Breast epithelium (tissue), 4 donors: Measurements from ENCODE around the gene TSKS. TPM values are rescaled to one million over a fixed set of nuclear protein-coding genes. Genes with fewer than 3 reads are reported as not detected.

Experiments used
- DNase-seq, 2 donors: peaks; one replicate each; pipeline ENCODE4 v3.0.0-alpha.2; 2019; ENCODE audit warnings: low spot score in 2 of 2
- H3K27ac ChIP-seq, 2 donors: fragments of 200-600 bp; sonication (generic) in 1 of 2; one replicate each; pipeline ENCODE4 v1.5.1; 2016 to 2019; ENCODE audit warnings: mild to moderate bottlenecking in 1 of 2
- H3K27me3 ChIP-seq, 2 donors: fragments of 200-600 bp; sonication (generic) in 1 of 2; one replicate each; pipeline versions ENCODE4 v1.5.1 to v1.6.0; 2017 to 2019; ENCODE audit warnings: control low read depth in 1 of 2, mild to moderate bottlenecking in 1 of 2
- H3K36me3 ChIP-seq: fragments of 200-600 bp; one replicate; pipeline ENCODE4 v1.5.1; 2019
- H3K4me1 ChIP-seq, 2 donors: fragments of 200-600 bp; sonication (generic); one replicate each; pipeline ENCODE4 v1.5.1; 2016 to 2019; ENCODE audit warnings: control low read depth in 1 of 2
- H3K4me3 ChIP-seq, 3 donors: fragments of 200-600 bp; sonication (generic); 1 replicate in 2 of 3; 2 replicates in 1 of 3; pipeline ENCODE4 v1.5.1; 2016 to 2019; ENCODE audit warnings: mild to moderate bottlenecking in 3 of 3, moderate library complexity in 2 of 3
- H3K9me3 ChIP-seq, 2 donors: fragments of 200-600 bp; sonication (generic) in 1 of 2; one replicate each; pipeline ENCODE4 v1.5.1; 2016 to 2019; ENCODE audit warnings: control low read depth in 1 of 2
- POLR2A ChIP-seq: fragments of 450-650 bp; IDR thresholded peaks from one replicate; pipeline ENCODE4 v1.6.1; 2016; ENCODE audit warnings: antibody characterized with exemption, mild to moderate bottlenecking, moderate library complexity
- POLR2AphosphoS5 ChIP-seq, 3 donors: sonication (generic); formaldehyde crosslinking; IDR thresholded peaks; one replicate each; pipeline ENCODE4 v1.6.1; 2017; ENCODE audit warnings: antibody characterized with exemption in 3 of 3
- intact Hi-C: fragments of 100-400 bp; cut with DNase I; formaldehyde crosslinking; loops from one replicate; pipeline ENCODE4 v1.15.1; 2023; ENCODE audit warnings: low total_unique reads
- total RNA-seq, 3 donors: library from RNA; depleted of rRNA; stranded (reverse); fragments of >200 nt; gene quantifications; one replicate each; pipeline ENCODE4 v1.1.0, GENCODE V29; 2016
- TF ChIP-seq, protein P1 (sequence below), 3 donors: fragments of 450-650 bp; IDR thresholded peaks; one replicate each; pipeline ENCODE4 v1.5.1; 2016 to 2017; ENCODE audit warnings: antibody characterized with exemption in 3 of 3, mild to moderate bottlenecking in 3 of 3, moderate library complexity in 3 of 3

Gene TSKS
- total RNA-seq, 3 donors from 2014 or later: 0.33 to 0.96 TPM; not detected in 1

DNA sequence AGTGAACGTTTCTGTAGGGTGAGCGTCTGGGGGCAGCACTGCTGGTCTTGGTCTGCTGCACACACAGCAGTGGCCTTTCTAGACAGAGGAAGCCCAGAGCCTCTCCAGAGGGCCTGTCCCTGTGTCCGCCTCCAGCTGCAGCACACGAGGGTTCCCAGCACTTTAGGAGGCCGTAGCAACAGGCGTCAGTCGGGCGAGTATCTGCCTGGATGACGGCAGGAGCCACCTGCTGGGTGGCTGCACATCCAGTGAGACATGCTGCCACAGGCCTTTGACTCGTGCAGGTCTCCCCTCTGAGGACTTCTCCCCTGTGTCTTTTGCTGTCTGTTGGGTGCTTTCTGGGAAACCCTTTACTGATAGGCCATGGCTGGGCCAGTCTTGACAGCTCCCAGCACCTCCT lies 25.8 kb upstream of the TSKS start:
- TF ChIP-seq POLR2AphosphoS5 (IDR thresholded peaks at IDR 0.05): no peak
- no peak for TF ChIP-seq POLR2A
- TF ChIP-seq, protein P1, sequence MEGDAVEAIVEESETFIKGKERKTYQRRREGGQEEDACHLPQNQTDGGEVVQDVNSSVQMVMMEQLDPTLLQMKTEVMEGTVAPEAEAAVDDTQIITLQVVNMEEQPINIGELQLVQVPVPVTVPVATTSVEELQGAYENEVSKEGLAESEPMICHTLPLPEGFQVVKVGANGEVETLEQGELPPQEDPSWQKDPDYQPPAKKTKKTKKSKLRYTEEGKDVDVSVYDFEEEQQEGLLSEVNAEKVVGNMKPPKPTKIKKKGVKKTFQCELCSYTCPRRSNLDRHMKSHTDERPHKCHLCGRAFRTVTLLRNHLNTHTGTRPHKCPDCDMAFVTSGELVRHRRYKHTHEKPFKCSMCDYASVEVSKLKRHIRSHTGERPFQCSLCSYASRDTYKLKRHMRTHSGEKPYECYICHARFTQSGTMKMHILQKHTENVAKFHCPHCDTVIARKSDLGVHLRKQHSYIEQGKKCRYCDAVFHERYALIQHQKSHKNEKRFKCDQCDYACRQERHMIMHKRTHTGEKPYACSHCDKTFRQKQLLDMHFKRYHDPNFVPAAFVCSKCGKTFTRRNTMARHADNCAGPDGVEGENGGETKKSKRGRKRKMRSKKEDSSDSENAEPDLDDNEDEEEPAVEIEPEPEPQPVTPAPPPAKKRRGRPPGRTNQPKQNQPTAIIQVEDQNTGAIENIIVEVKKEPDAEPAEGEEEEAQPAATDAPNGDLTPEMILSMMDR (IDR thresholded peaks at IDR 0.05): no peak
- Histone ChIP-seq H3K4me1 (no peaks in the 10 kb centered on the region), H3K4me3 (no peak overlapping the region), H3K9me3 (no peaks in the 10 kb centered on the region), H3K36me3 (peaks cover 9% of the 10 kb centered on the region), H3K27me3 (no peaks in the 10 kb centered on the region), H3K27ac (no peak overlapping the region)
- intact Hi-C loops: no loop called here
- no peak for DNase-seq

DNA sequence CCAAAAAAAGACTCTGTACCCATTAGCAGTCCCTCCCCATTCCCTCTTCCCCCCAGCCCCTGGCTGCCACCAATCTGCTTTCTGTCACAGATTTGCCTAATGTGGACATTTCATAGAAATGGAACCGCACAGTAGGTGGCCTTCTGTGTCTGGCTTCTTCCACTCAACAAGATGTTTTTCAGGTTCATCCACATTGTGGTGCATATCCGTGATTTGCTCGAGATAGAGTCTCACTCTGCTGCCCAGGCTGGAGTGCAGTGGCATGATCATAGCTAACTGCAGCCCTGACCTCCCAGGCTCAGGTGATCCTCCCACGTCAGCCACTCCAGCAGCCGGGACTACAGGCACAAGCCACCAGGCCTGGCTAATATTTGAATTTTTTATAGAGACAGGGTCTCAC lies 24.6 kb upstream of the TSKS start:
- Histone ChIP-seq H3K27ac (no peak overlapping the region), H3K27me3 (no peaks in the 10 kb centered on the region), H3K9me3 (no peaks in the 10 kb centered on the region), H3K4me3 (no peak overlapping the region), H3K4me1 (no peaks in the 10 kb centered on the region), H3K36me3 (peaks cover under 1% of the 10 kb centered on the region)
- DNase-seq: no peak
- TF ChIP-seq, protein P1 (IDR thresholded peaks at IDR 0.05): no peak
- no peak for TF ChIP-seq POLR2AphosphoS5 (IDR thresholded peaks at IDR 0.05)
- TF ChIP-seq POLR2A: no peak
- intact Hi-C loops: no loop called here

DNA sequence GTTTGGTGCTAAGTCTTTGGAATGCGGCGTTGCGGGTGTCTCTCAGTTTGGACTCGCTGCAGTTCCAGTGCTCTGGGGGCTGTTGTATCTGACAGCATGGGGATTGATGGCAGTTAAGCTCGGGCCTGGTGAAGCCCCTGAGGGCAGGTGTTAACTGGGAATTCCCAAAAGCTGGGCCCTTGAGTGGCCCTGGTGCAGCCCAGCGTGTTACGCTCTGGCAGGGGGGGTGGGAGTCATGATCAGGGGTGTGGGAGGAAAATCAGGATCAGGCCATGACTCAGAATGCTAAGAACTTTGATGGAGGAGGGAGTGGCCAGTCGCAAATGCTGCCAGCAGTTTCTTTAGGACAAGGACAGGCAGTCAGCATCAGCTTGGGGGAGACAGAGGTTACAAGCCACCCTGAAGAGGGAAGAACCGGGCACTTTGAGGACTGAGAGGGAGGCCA lies 23.3 kb upstream of the TSKS start:
- Histone ChIP-seq H3K4me1 (no peaks in the 10 kb centered on the region), H3K4me3 (no peak overlapping the region), H3K27ac (peak overlapping the region in 1 of 2 donors; percentile 32), H3K9me3 (no peaks in the 10 kb centered on the region), H3K27me3 (no peaks in the 10 kb centered on the region), H3K36me3 (no peaks in the 10 kb centered on the region)
- TF ChIP-seq POLR2A: no peak
- TF ChIP-seq POLR2AphosphoS5 (IDR thresholded peaks at IDR 0.05): no peak
- TF ChIP-seq, protein P1 (IDR thresholded peaks at IDR 0.05): no peak
- DNase-seq: no peak
- intact Hi-C loops: no loop called here

DNA sequence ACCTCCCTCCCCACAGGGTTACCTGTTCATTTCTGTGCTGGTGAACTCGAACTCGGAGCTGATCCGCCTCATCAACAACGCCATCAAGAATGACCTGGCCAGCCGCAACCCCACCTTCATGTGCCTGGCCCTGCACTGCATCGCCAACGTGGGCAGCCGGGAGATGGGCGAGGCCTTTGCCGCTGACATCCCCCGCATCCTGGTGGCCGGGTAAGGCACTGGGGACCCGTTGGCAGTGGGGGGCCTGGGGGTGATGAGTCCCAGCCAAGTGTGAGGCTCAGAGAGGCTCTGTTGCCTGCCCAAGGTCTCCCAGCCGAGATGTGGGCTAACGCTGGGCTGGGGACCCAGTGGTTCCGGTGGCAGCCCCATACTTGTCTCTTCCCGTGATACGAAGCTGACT lies 19.4 kb upstream of the TSKS start:
- H3K27me3 ChIP-seq: no peaks in the 10 kb centered on the region
- no peak overlapping the region for H3K4me3 ChIP-seq
- H3K27ac ChIP-seq: no peak overlapping the region
- H3K4me1 ChIP-seq: no peaks in the 10 kb centered on the region
- H3K9me3 ChIP-seq: no peaks in the 10 kb centered on the region
- TF ChIP-seq, protein P1 (IDR thresholded peaks at IDR 0.05): no peak
- TF ChIP-seq POLR2AphosphoS5 (IDR thresholded peaks at IDR 0.05) (no peak), POLR2A (no peak)
- intact Hi-C loops: no loop called here
- no peak for DNase-seq
- H3K36me3 ChIP-seq: no peaks in the 10 kb centered on the region

DNA sequence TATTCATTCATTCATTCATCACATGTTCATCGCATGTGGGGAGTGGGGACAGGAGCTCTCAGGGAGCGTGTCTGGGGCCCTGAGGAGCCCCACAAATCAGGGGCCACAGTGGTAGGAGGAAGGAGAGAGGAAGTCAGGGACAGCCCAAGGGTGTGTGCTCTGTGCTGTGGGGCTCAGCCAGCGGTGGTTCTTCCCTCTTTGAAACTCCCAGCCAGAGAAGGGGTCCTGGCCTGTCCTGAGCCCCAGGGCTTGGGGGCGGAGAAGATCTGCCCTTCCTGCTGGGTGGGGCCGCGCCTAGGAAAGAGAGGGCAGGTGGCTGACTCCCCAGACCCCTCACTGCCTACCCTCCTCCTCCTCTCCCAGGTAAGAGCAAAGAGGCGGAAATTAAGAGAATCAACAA lies 18.3 kb upstream of the TSKS start:
- Histone ChIP-seq H3K9me3 (no peaks in the 10 kb centered on the region), H3K36me3 (no peaks in the 10 kb centered on the region), H3K27me3 (no peaks in the 10 kb centered on the region), H3K4me3 (no peak overlapping the region), H3K27ac (no peak overlapping the region), H3K4me1 (no peaks in the 10 kb centered on the region)
- TF ChIP-seq, protein P1 (IDR thresholded peaks at IDR 0.05): no peak
- TF ChIP-seq POLR2A (no peak), POLR2AphosphoS5 (IDR thresholded peaks at IDR 0.05) (no peak)
- intact Hi-C loops: no loop called here
- no peak for DNase-seq
